WERI-Rb-1 (cell line): Measurements from ENCODE around the gene EVC2.
"Not testable (repeated sequence)": the region's sequence is repeated elsewhere in the genome, so short reads cannot be mapped to it uniquely, and the experiment has no call there.

ENCODE experiments used
- DNase-seq: peaks from one replicate; pipeline ENCODE4 v3.0.0-alpha.2; 2020
- H3K27ac ChIP-seq: fragments of 250-450 bp; sonication (Bioruptor Pico); 2 replicates; pipeline ENCODE4 v1.5.1; 2020; ENCODE audit warnings: mild to moderate bottlenecking, moderate library complexity
- H3K27me3 ChIP-seq: fragments of 250-450 bp; sonication (Bioruptor Pico); 2 replicates; pipeline ENCODE4 v1.5.1; 2021; ENCODE audit warnings: mild to moderate bottlenecking, low read depth, moderate library complexity; ENCODE audit not compliant: insufficient read depth, severe bottlenecking
- H3K36me3 ChIP-seq: fragments of 250-450 bp; sonication (Bioruptor Pico); 2 replicates; pipeline ENCODE4 v1.5.1; 2020; ENCODE audit warnings: mild to moderate bottlenecking, moderate library complexity
- H3K4me3 ChIP-seq: 2 replicates; pipeline ENCODE4 v1.5.1; 2011; ENCODE audit warnings: low read depth, mild to moderate bottlenecking, control low read depth, low read length
- H3K9me3 ChIP-seq: fragments of 250-450 bp; sonication (Bioruptor Pico); 2 replicates; pipeline ENCODE4 v1.5.1; 2021; ENCODE audit warnings: mild to moderate bottlenecking, moderate library complexity; ENCODE audit not compliant: severe bottlenecking
- CTCF ChIP-seq: IDR thresholded peaks from 2 replicates; pipeline ENCODE4 v1.5.1; 2011; ENCODE audit warnings: low read depth, mild to moderate bottlenecking, control low read depth, inconsistent platforms, low read length

EVC2 gene

GRCh38 chr4:5730436-5730835, 22.1 kb upstream of the EVC2 start:
- no peaks in the 10 kb centered on the region for H3K9me3 ChIP-seq
- no peak for TF ChIP-seq CTCF
- DNase-seq, result no peak
- H3K27me3 ChIP-seq, result no peaks in the 10 kb centered on the region
- peaks cover 75% of the 10 kb centered on the region for H3K36me3 ChIP-seq
- H3K4me3 ChIP-seq, result no peak overlapping the region
- H3K27ac ChIP-seq, result no peak overlapping the region

GRCh38 chr4:5728412-5728811, 20.1 kb upstream of the EVC2 start:
- H3K9me3 ChIP-seq, H3K27me3 ChIP-seq, DNase-seq, H3K4me3 ChIP-seq, H3K27ac ChIP-seq: not testable (repeated sequence)
- peaks cover 70% of the 10 kb centered on the region for H3K36me3 ChIP-seq

GRCh38 chr4:5724377-5724776, 16.0 kb upstream of the EVC2 start:
- no peak for TF ChIP-seq CTCF
- Histone ChIP-seq H3K27me3 (no peaks in the 10 kb centered on the region), H3K27ac (no peak overlapping the region), H3K4me3 (no peak overlapping the region), H3K36me3 (peaks cover 61% of the 10 kb centered on the region), H3K9me3 (no peaks in the 10 kb centered on the region)
- DNase-seq, result no peak

GRCh38 chr4:5722328-5722727, 14.0 kb upstream of the EVC2 start:
- no peak for DNase-seq
- no peaks in the 10 kb centered on the region for H3K9me3 ChIP-seq
- no peaks in the 10 kb centered on the region for H3K27me3 ChIP-seq
- no peak overlapping the region for H3K27ac ChIP-seq
- no peak overlapping the region for H3K4me3 ChIP-seq
- peaks cover 59% of the 10 kb centered on the region for H3K36me3 ChIP-seq
- TF ChIP-seq CTCF, result no peak

GRCh38 chr4:5721923-5722322, 13.6 kb upstream of the EVC2 start:
- Histone ChIP-seq H3K9me3 (no peaks in the 10 kb centered on the region), H3K4me3 (no peak overlapping the region), H3K27ac (no peak overlapping the region), H3K27me3 (no peaks in the 10 kb centered on the region), H3K36me3 (peaks cover 59% of the 10 kb centered on the region)
- DNase-seq, result no peak
- no peak for TF ChIP-seq CTCF

- H3K27ac ChIP-seq, result no peak overlapping the region
- H3K9me3 ChIP-seq, result no peaks in the 10 kb centered on the region
- no peak for DNase-seq
- no peak overlapping the region for H3K4me3 ChIP-seq
- H3K27me3 ChIP-seq, result no peaks in the 10 kb centered on the region
- no peak for TF ChIP-seq CTCF
- H3K36me3 ChIP-seq, result peaks cover 55% of the 10 kb centered on the region
Measured at GRCh38 chr4:5720980-5721379, 12.6 kb upstream of the EVC2 start.
